NCI-H128 (cell line): ENCODE results near the gene MAP1S.

Experiments
- DNase-seq: peaks from one replicate; lab custom pipeline; 2025; ENCODE audit not compliant: unreplicated experiment; lab: John Stamatoyannopoulos, UW

MAP1S gene

DNA sequence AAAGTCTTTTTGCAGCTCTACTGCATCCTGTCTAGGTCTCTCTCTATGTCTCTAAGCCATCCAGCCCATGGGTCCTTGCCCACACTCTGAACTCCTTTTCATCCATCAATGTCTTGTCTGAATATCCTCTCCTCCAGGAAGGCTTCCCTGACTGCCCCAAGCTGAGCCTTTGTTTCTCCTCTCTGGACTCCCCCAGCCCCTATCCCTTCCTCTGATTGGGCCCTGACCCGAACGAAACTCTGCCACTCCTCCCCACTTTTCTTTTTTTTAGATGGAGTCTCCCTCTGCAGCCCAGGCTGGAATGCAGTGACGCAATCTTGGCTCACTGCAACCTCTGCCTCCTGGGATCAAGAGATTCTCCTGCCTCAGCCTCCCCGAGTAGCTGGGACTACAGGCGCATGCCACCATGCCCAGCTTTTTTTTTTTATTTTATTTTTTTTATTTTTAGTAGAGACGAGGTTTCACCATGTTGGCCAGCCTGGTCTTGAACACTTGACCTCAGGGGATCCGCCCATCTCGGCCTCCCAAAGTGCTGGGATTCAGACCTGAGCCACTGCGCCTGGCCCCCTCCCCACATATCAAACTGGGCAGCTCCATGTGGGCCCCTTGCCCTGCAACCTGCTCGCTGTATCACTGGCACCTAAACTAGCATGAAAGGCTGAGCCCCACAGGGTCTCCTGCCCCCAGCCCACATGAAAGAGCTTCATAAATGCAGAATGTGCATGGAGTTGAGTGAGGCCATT, 30.3 kb upstream of the MAP1S start:
- no peak for DNase-seq

GRCh38 chr19:17692566-17692965, 26.7 kb upstream of the MAP1S start:
- DNase-seq: no peak

GRCh38 chr19:17695198-17695597, 24.1 kb upstream of the MAP1S start:
- no peak for DNase-seq

- no peak for DNase-seq
Observed at GRCh38 chr19:17703824-17704463, 15.3 kb upstream of the MAP1S start.

DNA sequence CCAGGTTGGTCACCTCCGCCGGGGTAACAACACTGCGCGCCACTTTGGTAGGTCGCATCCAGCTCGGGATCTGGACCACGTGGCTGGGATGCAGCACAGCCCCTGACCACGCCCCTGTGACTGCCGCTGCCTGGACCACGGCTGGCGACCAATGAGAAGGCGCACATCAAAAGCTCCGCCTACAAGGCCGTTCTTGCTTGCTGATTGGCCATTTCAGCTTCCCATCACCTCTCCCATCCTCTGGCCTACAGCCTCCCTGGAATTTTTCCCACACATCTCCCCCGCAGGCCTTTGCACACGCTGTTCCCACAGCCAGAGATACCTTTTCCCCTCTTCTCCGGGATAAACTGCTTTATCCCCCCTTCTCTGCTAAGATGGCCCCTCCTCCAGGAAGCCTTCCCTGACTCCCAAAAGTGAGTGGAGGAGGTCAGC, 12.5 kb upstream of the MAP1S start:
- DNase-seq: no peak

DNA sequence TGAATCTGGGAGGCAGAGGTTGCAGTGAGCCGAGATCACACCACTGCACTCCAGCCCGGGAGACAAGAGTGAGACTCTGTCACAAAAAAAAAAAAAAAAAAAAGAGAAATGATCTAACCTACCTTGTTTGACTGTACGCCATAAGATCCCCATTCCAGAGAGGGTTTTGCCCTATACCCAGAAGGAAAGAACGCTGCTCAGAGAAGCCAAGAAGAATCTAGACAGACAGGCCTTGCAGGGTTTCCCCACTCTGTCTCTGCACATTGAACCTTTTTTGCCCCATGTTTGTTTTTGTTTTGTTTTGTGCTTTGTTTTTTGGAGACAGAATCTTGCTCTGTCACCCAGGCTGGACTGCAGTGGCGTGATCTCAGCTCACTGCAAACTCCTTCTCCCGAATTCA, 7.4 kb upstream of the MAP1S start:
- DNase-seq: no peak

DNA sequence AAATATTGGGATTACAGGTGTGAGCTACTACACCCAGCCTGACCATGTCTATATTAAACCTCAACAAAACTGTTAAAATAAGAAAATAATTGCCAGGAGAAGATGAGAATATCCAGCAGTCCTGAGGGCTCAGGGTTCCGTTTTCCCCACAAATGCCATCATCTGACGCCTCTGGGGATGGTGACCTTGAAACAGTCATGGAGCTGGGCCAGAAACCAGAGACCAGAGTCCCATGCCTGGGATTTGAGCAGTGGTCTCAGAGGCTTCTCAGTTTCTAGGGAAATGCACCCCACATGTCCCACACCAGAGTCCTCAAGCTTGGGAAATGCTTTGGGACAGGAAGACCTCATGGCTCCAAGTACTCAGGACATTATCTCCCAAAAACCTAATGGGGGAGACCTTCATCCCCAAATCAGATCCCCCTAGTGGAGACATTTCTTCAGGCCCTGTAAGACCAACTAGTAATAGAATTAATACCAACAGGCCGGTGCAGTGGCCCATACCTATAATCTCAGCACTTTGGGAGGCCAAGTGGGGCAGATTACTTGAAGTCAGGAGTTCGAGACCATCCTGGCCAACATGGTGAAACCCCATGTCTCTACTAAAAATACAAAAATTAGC, 2.9 kb upstream of the MAP1S start:
- no peak for DNase-seq

GRCh38 chr19:17718550-17718946, 732 bp upstream of the MAP1S start:
- no peak for DNase-seq

DNA sequence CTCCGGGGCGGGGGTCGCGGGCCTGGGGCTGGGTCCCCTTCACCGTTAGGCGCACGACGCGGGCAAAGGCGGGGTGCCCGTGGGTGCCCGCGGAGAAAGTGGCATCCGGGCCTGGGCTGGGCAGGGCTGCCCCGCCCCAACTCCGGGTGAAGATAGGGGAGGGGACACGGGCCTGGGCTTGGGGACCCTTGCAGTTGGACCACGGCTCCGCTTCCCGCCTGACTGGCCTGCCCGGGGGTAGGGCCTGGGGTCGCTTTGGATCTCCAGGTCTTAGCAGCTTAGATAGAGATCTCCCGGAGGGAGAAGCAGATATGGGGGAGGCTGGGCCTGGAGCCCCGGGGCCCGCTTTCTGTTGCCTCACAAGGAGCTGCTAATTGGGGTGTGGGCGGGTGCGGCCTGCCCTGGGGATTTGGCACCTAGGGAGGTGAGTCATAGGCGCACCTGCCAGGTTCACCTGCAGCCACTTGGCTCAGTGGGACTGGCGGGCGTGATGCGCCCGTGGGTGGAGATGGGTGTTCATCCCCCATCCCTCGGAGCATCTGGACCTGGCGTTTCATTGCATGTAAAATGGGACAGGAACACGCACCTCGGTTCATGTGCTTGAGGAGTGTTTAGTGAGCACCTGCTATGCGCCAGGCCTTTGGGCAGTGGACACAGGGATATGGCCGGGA, 585 bp downstream of the MAP1S start:
- no peak for DNase-seq

DNA sequence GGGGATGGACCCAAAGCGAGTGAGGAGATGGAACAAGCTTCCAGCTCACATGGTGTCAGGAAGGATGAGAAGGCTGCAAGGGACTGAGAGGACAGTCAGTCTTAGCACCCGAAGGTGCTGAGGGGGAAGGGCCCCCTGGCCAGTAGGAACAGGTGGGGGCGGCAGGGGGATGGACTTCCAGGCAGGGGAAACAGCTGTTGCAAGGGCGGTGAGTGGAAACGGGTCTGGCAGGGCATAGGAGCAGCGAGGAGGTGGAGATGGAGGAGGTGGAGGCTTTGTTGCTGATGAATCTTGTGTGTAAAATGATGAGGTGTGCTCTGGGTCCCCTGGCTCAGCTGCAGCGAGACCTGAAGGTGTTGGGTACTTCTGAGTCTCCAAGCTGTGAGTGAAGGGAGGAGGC, 1.2 kb downstream of the MAP1S start:
- DNase-seq: no peak

GRCh38 chr19:17721111-17721628, 1.9 kb downstream of the MAP1S start:
- DNase-seq: no peak

- no peak for DNase-seq
Observed at GRCh38 chr19:17721821-17722220, 2.5 kb downstream of the MAP1S start.

DNA sequence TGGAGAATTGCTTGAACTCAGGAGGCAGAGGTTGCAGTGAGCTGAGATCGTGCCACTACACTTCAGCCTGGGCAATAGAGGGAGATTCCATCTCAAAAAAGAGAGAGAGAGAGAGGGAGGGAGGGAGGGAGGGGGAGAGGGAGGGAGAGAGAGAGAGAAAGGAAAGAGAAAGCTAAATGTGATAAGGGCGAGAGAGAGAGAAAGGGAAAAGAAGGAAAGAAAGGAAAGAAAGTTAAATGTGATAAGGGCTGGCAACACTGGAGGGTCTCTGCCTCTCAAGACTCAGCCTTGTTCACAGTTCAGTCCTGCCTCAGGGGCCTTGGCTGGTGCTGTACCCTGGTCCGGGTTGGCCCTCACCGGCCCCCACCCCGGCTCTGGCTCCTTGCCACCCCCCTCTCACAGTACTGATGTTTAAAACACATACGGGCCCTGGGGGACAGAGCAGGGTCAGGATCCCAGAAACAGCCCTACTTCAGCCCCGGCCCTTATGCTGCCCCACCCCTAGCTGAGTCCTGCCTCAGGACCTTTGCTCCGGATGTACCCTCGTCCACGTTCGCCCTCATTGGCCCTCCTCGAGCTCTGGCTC, 3.5 kb downstream of the MAP1S start:
- no peak for DNase-seq

DNA sequence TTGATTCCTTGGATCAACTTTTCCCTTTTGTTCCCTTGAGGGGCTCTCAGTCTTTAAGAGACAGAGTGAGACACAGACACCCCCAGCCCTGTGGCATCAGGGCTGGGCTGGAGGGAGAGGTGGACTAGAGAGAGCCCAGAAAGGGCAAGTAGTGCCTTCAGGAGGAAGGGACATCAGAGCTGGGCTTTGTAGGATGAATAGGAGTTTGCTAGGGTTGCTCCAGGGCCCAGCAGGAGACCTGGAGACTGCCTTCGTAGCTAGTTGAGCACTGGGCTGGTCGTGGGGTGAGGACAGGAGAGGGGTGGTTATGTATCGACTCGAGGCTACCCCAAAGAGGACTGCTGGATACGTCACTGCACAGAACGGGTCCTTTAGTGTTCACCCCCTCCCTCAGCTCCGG, 5.4 kb downstream of the MAP1S start:
- no peak for DNase-seq

DNA sequence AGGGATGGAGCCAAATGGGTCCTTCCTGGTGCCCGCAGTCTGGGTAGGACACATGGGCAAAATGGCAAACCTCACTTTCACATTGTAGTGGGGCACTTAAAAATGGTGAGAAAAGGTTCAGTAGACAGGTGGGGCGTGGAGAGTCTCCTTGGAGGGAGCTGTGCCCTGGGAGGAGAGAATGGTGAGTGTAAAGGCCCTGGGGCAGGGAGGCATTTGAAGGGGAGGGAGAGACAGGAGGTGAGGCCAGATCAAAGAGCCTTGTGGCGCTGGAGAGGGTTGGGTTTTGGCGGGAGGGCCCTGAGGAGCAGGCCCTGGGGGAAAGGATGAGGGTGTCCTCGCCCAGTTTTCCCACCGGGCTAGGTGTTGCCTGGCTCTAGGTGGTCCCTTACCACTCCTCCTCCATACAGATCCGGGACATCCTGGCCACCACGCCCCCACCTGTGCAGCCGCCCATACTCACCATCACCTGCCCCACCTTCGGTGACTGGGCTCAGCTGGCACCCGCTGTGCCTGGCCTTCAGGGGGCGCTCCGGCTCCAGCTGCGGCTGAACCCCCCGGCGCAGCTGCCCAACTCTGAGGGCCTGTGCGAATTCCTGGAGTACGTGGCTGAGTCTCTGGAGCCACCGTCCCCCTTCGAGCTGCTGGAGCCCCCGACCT, 6.3 kb downstream of the MAP1S start:
- no peak for DNase-seq

GRCh38 chr19:17726136-17726741, 7.0 kb downstream of the MAP1S start:
- DNase-seq: no peak

- DNase-seq: no peak
Observed at GRCh38 chr19:17726964-17727773, 7.9 kb downstream of the MAP1S start.

- no peak for DNase-seq
Observed at GRCh38 chr19:17727843-17728242, 8.6 kb downstream of the MAP1S start.

- no peak for DNase-seq
Observed at GRCh38 chr19:17733127-17733526, 13.8 kb downstream of the MAP1S start.
